Measurements from ENCODE around the gene GATAD2B. TPM values are rescaled to one million over a fixed set of nuclear protein-coding genes. Genes with fewer than 3 reads are reported as not detected.
"Not testable (repeated sequence)": the region's sequence is repeated elsewhere in the genome, so short reads cannot be mapped to it uniquely, and the experiment has no call there.

Gene GATAD2B
- polyA plus RNA-seq, 3 donors, result 2.6 to 5.6 (median 4.4) TPM

DNA sequence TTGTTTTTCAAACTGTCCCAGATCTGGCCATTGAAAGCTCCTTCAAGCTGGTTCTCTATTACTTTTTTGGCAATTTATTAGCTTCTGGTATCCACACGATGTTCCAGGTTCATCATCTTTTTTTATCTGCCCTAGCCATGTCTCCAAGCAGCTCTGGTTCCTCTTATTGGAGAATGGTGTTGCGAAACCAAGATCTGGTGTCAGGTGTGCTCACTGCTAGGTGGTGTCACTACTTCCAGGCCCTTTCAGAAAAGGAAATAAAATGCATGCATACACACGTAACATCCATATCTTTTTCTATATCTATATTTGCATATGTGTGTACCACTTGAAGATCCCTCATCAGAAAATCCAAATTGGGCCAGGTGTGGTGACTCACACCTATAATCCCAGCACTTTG lies 53.3 kb downstream of the GATAD2B start:
- WGBS, 3 donors, result 76 to 92% (median 77%) methylated on average over 3 of the region's 3 CpGs
- no peak overlapping the region for H3K27ac ChIP-seq (ENCODE audit: low read depth, low read length)

DNA sequence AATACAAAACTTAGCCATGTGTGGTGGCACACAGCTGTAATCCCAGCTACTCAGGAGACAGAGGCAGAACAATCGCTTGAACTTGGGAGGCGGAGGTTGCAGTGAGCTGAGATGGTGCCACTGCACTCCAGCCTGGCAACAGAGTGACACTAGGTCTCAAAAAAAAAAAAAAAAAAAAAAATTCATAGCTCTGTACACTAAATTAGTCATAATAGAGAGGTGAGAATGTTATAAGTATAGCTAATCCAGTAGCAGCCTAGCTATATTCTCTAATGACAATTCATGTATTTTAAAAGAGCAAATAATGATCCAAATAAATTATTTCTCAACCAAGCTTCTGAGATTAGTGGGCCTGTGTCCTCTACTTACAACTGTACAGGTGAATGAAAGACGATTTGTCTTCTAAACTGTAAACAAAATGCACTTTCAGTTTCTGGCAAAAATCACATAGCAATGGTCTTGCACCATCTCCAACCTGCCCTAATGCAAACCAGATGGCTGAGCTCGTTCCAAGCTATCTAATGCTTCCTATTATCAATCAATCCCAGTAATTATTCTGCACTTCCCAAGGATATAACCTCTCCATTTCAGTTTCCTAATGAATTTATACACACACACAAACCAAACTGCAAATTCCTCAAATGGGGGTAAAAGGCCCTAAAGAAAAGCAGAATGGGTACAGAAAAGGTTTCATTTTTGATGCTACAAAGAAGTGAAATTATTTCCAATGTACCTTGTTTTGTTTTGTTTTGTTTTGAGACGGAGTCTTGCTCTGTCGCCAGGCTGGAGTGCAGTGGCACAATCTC lies 56.5 kb downstream of the GATAD2B start:
- WGBS, 3 donors, result 68 to 71% (median 71%) methylated on average over 6 of the region's 6 CpGs
- H3K27ac ChIP-seq (ENCODE audit: low read depth, low read length), result no peak overlapping the region

DNA sequence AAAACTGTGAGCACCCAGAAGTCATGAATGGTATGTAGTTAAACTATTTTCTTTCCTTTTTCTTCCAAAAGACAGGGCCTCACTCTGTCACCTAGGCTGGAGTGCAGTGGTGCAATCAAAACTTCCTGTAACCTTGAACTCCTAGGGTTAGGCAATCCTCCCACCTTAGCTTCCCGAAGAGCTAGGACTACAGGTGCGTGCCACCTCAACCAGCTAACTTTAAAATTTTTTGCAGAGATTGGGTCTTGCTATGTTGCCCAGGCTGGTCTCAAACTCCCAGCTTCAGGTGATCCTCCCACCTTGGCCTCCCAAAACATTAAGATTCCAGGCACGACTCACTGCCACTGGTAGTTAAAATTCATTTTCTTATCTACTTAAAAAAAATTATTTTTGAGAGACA lies 62.5 kb downstream of the GATAD2B start:
- H3K27ac ChIP-seq (ENCODE audit: low read depth, low read length), result no peak overlapping the region
- 83 to 92% (median 89%) methylated on average over 3 of the region's 3 CpGs for WGBS, 3 donors

DNA sequence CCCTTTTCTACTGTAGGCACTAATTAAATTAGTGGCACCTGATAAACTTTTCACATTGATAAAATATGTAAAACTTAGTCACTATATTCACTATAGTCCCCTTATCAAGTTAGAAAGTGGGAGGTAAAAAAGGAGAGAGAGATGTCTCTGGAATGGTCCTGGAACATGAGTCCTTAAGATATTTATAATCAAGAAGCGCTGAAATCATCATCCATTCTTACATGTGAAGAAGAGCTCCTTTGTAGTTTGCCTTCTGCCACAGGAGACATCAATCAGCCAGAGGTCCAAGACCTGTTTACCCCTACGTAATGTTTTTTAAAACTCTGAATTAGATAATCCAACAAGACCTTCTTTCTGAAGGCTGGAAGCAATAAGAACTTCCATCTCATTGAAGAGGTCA lies 65.3 kb downstream of the GATAD2B start:
- H3K27ac ChIP-seq (ENCODE audit: low read depth, low read length), result no peak overlapping the region
- WGBS, 3 donors, result 95 to 100% (median 98%) methylated on average over 2 of the region's 2 CpGs

DNA sequence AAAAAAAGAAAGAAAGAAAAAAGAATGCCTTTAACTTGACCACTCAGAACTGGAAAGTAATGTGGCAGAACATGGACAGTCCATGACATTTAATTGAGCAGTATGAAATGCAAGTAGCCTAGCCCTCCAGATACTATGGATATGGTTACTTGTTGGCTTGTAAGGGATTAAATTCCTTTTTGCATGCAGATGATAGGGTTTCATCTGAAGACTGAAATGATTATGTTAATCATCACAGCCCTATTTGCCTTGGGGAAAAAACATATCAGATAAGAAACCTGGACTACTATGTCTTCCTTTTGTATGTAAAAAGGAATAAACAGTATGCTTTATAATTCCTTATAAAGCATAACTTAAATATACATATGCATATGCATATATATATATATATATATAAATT lies 66.0 kb downstream of the GATAD2B start:
- no peak overlapping the region for H3K27ac ChIP-seq (ENCODE audit: low read depth, low read length)

DNA sequence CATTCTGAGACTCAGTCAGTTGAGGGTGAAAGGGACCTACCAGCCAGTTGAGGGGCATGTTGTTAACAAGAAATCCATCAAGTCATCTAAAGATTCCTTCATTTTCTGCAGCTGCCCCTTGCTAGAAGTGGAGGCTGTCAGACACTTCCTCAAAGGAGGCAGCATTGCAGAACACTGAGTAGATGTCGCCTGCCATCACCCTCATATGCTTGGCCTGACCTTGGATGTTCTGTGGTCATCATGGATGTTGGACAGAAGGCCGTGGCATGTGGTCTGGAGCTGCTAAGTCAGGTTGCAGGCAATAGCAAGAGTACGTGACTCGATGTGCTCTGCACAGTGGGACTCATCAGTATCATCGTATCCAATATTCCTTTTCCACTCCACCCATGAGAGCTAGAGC lies 70.6 kb downstream of the GATAD2B start:
- WGBS, 3 donors, result 94 to 97% (median 96%) methylated on average over 5 of the region's 5 CpGs
- H3K27ac ChIP-seq (ENCODE audit: low read depth, low read length), result no peak overlapping the region

DNA sequence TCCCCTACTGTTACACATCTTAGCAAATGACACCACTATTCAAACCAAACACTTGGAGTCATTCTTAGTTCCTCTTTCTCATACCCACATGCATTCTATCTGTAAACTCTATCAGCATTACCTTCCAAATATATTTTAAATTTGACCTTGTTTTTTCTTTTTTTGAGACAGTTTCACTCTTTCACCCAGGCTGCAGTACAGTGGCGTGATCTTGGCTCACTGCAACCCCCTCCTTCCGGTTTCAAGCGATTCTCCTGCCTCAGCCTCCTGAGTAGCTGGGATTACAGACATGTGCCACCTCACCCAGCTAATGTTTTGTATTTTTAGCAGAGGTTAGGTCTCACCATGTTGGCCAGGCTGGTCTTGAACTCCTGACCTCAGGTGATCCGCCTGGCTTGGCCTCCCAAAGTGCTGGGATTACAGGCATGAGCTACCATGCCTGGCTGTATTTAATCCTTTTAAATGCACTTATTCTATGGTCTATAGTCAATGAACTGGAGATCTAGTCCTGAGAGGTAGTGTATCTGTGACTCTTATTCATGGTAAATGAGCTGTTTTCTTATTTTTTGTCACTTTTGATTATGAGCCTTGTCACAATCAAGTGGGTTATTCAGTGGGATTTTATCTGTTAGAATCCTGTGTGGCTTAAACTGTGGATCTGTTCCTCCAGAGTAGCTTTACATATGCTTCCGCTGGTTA lies 73.1 kb downstream of the GATAD2B start:
- H3K27ac ChIP-seq (ENCODE audit: low read depth, low read length), result no peak overlapping the region
- WGBS, 3 donors, result 47 to 81% (median 48%) methylated on average over 5 of the region's 5 CpGs

DNA sequence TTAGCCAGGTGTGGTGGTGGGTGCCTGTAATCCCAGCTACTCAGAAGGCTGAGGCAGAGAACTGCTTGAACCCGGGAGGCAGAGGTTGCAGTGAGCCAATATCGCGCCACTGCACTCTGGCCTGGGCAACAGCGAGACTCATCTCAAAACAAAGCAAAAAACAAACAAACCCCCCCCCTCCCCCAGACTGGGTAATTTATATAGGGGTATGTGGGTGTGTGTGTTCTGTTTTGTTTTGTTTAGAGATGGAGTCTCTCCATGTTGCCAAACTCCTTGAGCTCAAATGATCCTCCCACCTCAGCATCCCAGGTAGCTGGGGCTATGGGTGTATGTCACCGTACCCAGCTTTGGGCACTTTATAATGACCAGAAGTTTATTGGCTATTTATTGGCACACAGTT lies 74.0 kb downstream of the GATAD2B start:
- no peak overlapping the region for H3K27ac ChIP-seq (ENCODE audit: low read depth, low read length)
- WGBS, 3 donors, result 93 to 99% (median 96%) methylated on average over 5 of the region's 5 CpGs

DNA sequence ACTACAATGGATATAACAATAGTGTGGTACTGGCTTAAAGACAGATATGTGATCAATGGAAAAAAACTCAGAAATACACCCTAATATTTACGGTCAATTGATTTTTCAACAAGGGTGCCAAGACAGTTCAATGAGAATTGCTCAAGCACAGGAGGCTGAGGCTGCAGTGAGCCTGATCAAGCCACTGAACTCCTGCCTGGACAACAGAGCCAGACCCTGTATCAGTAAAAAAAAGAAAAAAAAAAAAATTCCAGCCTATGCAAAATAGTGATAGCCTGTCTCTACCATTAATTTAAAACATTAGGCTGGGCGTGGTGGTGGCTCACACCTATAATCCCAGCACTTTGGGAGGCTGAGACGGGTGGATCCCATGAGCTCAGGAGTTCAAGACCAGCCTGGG lies 77.6 kb downstream of the GATAD2B start:
- no peak overlapping the region for H3K27ac ChIP-seq (ENCODE audit: low read depth, low read length)
- WGBS, 3 donors, result 97 to 98% (median 98%) methylated on average over 3 of the region's 3 CpGs

DNA sequence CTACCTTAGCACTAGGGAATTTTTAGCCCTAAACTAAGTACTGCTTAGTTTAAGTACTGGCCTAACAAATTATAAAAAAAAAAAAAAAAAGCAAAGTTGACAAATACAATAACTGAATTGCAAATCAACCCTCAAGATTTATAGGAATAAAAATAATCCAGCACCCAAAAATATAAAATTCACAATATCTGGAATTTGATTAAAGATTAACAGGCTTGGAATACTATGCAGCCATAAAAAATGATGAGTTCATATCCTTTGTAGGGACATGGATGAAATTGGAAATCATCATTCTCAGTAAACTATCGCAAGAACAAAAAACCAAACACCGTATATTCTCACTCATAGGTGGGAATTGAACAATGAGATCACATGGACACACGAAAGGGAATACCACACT lies 78.4 kb downstream of the GATAD2B start:
- H3K27ac ChIP-seq (ENCODE audit: low read depth, low read length), result not testable (repeated sequence)
- 85 to 97% methylated on average over 3 of the region's 3 CpGs; no CpG with 5 or more reads in 1 of the 3 donors for WGBS, 3 donors

DNA sequence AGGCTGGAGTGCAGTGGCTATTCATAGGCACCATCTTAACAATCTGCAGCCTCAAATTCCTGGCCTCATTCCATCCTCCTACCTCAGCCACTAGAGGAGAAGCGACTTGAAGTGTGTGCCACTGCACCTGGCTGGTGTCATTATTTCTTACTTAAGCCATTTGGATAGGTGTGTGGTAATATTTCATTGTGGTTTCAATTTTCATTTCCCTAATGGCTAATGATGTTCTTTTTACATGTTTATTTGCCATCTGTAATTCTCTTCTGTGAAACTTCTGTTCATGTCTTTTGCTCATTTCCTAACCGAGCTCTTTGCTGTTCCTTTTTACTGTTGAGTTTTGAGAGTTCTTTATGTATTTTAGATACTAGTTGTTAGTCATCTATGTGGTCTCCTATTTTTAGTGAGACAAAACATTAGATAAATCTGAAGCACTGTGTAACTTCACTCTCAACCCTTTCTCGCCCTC lies 80.7 kb downstream of the GATAD2B start:
- no peak overlapping the region for H3K27ac ChIP-seq (ENCODE audit: low read depth, low read length)
- WGBS, 3 donors, result 71 to 85% (median 83%) methylated on average over 3 of the region's 3 CpGs

DNA sequence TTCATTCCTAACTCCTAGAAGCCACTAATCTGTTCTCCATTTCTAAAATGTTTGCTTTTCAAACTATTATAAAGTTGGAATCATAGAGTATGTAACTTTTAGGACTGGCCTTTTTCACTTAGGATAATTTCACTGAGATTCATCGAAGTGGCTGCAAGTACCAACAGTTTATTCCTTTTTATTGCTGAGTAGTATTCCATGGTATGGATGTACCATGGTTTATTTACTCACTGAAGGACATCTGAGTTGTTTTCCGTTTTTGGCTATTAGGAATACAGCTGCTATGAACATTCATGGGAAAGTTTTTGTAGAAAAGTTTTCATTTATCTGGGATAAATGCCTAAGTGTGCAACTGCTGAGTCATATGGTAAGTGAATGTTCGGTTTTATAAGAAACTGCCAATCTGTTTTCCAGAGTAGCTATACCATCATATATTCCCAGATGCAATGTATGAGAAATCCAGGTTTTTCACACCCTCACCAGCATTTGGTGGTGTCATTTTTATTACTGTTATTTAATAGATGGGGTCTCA lies 81.2 kb downstream of the GATAD2B start:
- no peak overlapping the region for H3K27ac ChIP-seq (ENCODE audit: low read depth, low read length)
- WGBS, 3 donors, result 91 to 92% (median 92%) methylated on average over 3 of the region's 3 CpGs

DNA sequence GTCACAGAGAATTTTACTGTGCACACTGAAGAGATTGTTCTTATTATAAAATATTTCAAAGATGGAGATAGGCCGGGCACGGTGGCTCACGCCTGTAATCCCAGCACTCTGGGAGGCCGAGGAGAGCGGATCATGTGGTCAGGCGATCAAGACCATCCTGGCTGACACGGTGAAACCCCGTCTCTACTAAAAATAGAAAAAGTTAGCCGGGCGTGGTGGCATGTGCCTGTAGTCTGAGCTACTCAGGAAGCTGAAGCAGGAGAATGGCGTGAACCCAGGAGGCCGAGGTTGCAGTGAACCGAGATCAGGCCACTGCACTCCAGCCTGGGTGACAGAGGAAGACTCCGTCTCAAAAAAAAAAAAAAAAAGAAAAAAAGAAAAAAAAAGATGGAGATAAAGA lies 82.0 kb downstream of the GATAD2B start:
- 77 to 85% (median 82%) methylated on average over 14 of the region's 14 CpGs for WGBS, 3 donors

DNA sequence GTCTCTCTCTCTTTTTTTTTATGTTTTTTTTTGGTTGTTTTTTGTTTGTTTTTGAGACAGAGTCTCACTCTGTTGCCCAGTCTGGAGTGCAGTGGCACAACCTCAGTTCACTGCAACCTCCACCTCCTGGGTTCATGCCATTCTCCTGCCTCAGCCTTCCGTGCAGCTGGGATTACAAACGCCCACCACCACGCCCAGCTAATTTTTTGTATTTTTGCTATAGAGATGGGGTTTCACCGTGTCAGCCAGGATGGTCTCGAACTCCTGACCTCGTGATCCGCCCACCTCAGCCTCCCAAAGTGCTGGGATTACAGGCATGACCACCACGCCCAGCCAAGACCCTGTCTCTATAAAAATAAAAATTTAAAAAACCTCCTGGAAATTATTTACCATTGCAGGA lies 88.8 kb downstream of the GATAD2B start:
- 88 to 95% (median 92%) methylated on average over 8 of the region's 8 CpGs for WGBS, 3 donors
- not testable (repeated sequence) for H3K27ac ChIP-seq (ENCODE audit: low read depth, low read length)

More for the DNA sequence above, 82.0 kb downstream of the GATAD2B start:
- H3K27ac ChIP-seq (ENCODE audit: low read depth, low read length), result not testable (repeated sequence)

DNA sequence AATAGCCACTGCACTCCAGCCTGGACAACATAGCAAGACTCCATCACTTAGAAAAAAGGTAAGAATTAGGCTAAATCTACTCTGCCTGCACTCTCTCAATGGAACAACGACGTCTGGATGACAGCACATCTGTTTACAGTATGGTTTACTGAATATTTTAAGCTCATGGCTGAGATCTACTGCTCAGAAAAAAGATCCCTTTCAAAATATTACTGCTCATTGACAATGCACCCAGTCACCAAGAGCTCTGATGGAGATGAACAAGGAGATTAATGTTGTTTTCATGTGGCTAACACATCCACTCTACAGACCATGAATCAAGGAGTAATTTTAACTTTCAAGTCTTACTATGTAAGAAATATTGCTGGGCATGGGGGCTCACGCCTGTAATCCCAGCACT lies 89.6 kb downstream of the GATAD2B start:
- H3K27ac ChIP-seq (ENCODE audit: low read depth, low read length), result no peak overlapping the region
- WGBS, 3 donors, result 83 to 93% (median 92%) methylated on average over 3 of the region's 3 CpGs

DNA sequence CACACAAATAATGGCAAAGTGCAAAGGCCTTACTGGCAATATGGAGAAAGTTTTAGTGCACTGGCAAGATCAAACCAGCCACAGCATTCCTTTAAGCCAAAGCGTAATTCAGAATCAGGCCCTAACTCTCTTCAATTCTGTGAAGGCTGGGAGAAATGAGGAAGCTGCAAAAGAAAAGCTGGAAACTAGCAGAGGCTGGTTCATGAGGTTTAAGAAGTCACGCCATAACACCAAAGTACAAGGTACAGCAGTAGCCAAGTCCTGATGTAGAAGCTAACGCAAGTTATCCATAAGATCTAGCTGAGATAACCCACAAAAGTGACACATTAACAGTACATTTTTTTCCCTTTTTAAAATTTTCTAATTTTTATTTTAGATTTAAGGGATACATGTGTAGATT lies 90.5 kb downstream of the GATAD2B start:
- no peak overlapping the region for H3K27ac ChIP-seq (ENCODE audit: low read depth, low read length)
- whole genome bisulfite sequencing, 3 donors, result 85 to 93% (median 91%) methylated on average over 3 of the region's 3 CpGs

DNA sequence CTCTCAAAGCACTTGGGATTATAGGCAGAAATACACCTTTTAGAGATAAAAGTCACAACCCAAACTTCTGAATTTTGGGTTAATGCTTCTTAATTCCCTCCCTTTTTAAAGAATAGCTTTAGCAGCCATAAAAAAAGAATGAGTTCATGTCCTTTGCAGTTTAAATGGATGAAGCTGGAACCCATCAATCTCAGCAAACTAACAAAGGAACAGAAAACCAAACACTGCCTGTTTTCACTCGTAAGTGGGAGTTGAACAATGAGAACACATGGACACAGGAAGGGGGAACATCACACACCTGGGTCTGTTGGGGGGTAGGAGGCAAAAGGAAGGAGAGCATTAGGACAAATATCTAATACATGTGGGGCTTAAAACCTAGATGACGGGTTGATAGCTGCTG lies 91.7 kb downstream of the GATAD2B start:
- 86 to 88% (median 87%) methylated on average over 2 of the region's 2 CpGs for WGBS, 3 donors
- no peak overlapping the region for H3K27ac ChIP-seq (ENCODE audit: low read depth, low read length)

DNA sequence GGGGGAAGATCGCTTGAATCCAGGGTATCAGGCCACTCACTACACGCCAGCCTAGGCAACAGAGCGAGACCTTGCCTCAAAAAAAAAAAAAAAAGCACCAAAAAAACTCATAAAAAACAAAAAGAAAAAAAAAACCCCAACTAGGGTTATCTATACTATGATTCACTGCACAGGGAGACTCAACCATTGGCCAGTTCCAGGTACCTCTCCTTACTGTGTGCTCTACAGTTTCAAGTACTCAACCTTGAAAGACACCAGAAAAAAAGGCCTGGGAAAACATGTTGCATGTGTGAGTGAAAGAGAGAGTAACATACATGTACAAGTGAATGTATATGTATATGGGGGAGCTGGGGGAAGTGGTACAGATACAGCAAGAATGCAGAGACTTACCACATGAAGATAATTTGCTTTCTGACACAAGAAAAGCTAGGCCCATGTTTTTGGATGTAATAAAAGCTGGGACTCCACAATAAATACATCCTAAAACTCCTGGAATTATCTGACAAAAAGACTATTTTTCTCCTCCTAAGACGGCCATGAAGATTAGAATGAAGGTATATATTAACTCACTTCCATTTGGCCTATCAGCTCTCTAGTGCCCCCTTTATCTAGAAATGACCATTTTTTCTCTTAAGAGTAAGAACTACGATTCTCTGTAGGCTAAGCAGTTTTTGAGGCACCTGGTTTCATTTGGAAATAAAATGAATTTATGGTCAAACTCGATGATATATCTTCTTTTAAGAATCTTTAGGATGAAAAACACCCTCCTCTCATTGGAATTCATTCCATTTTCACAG lies 95.4 kb downstream of the GATAD2B start:
- no peak overlapping the region for H3K27ac ChIP-seq (ENCODE audit: low read depth, low read length)
- 80 to 89% (median 88%) methylated on average over 6 of the region's 6 CpGs for WGBS, 3 donors

DNA sequence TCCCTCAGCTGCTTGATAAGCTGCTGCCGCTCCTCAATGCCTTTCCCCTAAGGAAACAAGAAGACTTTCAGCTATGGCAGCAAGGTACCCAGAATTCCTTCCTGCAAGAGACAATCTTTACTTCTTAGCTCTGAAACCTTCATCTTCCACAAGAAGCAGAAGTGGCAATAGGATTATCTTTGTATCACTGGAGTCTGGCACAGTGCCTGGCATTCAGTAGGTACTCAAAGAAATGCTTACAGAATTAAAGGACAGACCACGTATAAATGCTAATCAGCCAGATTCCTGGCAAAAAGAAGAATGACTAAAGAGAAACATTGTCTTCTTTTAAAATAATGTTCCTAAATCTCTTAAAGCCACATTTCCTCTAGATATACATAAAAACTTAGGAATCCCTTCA lies 103.9 kb downstream of the GATAD2B start:
- H3K27ac ChIP-seq (ENCODE audit: low read depth, low read length), result no peak overlapping the region
- 81 to 90% (median 83%) methylated on average over 2 of the region's 2 CpGs for WGBS, 3 donors

Data from adipose tissue (tissue), 3 donors.